Measurements from ENCODE around the gene NCAM1.
"Not testable (repeated sequence)": the region's sequence is repeated elsewhere in the genome, so short reads cannot be mapped to it uniquely, and the experiment has no call there.

NCAM1 gene

GRCh38 chr11:113022262-113022661, 61.0 kb downstream of the NCAM1 start:
- no peak for DNase-seq

GRCh38 chr11:113023228-113023627, 62.0 kb downstream of the NCAM1 start:
- no peak for DNase-seq

- no peak for DNase-seq
Measured at GRCh38 chr11:113023986-113024385, 62.8 kb downstream of the NCAM1 start.

GRCh38 chr11:113026778-113027177, 65.6 kb downstream of the NCAM1 start:
- DNase-seq, result no peak

- no peak for DNase-seq
Measured at GRCh38 chr11:113034576-113034975, 73.4 kb downstream of the NCAM1 start.

GRCh38 chr11:113035708-113036107, 74.5 kb downstream of the NCAM1 start:
- no peak for DNase-seq

- DNase-seq, result no peak
Measured at GRCh38 chr11:113043698-113044097, 82.5 kb downstream of the NCAM1 start.

- no peak for DNase-seq
Measured at GRCh38 chr11:113045146-113045545, 83.9 kb downstream of the NCAM1 start.

- DNase-seq, result no peak
Measured at GRCh38 chr11:113046866-113047265, 85.6 kb downstream of the NCAM1 start.

GRCh38 chr11:113048820-113049768, 87.9 kb downstream of the NCAM1 start:
- peak; percentile 48 for DNase-seq

GRCh38 chr11:113053042-113053441, 91.8 kb downstream of the NCAM1 start:
- not testable (repeated sequence) for DNase-seq

GRCh38 chr11:113057038-113057437, 95.8 kb downstream of the NCAM1 start:
- no peak for DNase-seq

GRCh38 chr11:113059548-113059947, 98.3 kb downstream of the NCAM1 start:
- DNase-seq, result no peak

GRCh38 chr11:113065330-113065729, 104.1 kb downstream of the NCAM1 start:
- DNase-seq, result no peak

- no peak for DNase-seq
Measured at GRCh38 chr11:113072237-113072858, 111.1 kb downstream of the NCAM1 start.

GRCh38 chr11:113073290-113073953, 112.2 kb downstream of the NCAM1 start:
- DNase-seq, result no peak

GRCh38 chr11:113075586-113076095, 114.4 kb downstream of the NCAM1 start:
- no peak for DNase-seq

- no peak for DNase-seq
Measured at GRCh38 chr11:113077379-113077778, 116.2 kb downstream of the NCAM1 start.

- DNase-seq, result no peak
Measured at GRCh38 chr11:113082341-113082955, 121.2 kb downstream of the NCAM1 start.

- no peak for DNase-seq
Measured at GRCh38 chr11:113083571-113083970, 122.4 kb downstream of the NCAM1 start.

- DNase-seq, result no peak
Measured at GRCh38 chr11:113084297-113084696, 123.1 kb downstream of the NCAM1 start.

GRCh38 chr11:113085446-113085845, 124.2 kb downstream of the NCAM1 start:
- DNase-seq, result no peak

GRCh38 chr11:113087706-113088105, 126.5 kb downstream of the NCAM1 start:
- no peak for DNase-seq

Data from suppressor macrophage treated with lipopolysaccharide for 4 hours (primary cell).